ENCODE data around the gene ERMAP. TPM values are rescaled to one million over a fixed set of nuclear protein-coding genes. Genes with fewer than 3 reads are reported as not detected.
A peak's percentile ranks its signal among the peaks of the same experiment; 100 is the strongest.

ERMAP gene
- total and polyA plus RNA-seq, 2 donors = 5.0 to 5.7 TPM

DNA sequence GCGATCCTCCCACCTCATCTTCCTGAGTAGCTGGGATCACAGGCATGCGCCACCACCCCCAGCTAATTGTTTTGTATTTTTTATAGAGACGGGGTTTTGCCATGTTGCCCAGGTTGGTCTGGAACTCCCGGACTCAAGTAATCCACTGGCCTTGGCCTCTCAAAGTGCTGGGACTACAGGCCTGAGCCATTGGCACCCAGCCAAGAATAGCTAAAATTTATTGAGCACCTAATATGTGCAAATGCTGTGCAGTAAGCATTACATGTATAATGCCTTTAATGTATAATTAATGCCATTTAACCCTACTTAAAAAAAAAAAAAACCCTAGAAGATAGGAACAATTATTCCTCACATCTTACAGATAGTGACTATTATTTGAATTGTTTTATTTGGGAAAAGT, 72.3 kb downstream of the ERMAP start:
- no peak overlapping the region for H3K27ac ChIP-seq (ENCODE audit: low read depth in 1 of 2, low read length in 1 of 2)
- H3K4me3 ChIP-seq (ENCODE audit: low read length in 2 of 2) = no peak overlapping the region
- H3K27me3 ChIP-seq (ENCODE audit: control insufficient read depth in 2 of 2, insufficient read depth in 1 of 2, low read length in 1 of 2) = no peaks in the 10 kb centered on the region
- DNase-seq (ENCODE audit: low read depth in 6 of 9, low spot score in 9 of 9) = no peak
- no peaks in the 10 kb centered on the region for H3K9me3 ChIP-seq (ENCODE audit: control insufficient read depth in 2 of 2, insufficient read depth in 1 of 2, low read length in 1 of 2)
- WGBS = 97% methylated on average over 4 of the region's 4 CpGs
- H3K36me3 ChIP-seq (ENCODE audit: control insufficient read depth in 2 of 2, insufficient read depth in 2 of 2, low read length in 1 of 2) = no peaks in the 10 kb centered on the region
- no peaks in the 10 kb centered on the region for H3K4me1 ChIP-seq (ENCODE audit: control insufficient read depth in 2 of 2, insufficient read depth in 2 of 2, low read length in 2 of 2)

DNA sequence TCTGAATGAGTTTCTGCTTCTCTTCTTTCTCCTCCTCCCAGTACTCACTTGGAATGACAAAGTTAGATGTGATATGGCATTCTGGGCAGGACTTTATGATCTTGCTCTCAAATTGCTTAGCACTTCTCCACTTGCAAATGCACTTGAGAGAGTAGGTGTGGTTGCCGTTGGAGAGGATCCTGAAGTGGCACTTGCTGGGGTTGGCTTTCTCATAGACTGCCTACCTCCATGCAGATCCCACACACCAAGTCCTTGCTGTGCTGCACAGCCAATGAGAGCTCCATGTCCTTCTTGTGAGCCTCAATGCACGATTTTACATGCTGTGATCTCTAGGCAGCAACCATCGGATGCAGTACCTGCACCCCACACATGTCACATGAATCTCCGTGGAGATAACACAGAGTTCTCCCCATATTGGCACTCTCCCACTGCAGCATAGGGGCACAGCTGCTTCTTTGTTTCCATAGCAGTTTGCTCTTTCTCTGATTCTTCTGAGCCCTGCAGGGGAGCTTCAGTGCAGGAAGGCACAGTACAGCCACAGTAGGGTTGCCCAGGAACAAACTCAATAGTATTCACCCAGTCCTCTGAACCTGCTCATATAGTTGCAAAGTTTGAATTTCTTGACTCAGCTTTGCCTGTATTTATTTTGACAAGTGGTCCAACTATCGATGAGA, 74.7 kb downstream of the ERMAP start:
- Histone ChIP-seq H3K9me3 (ENCODE audit: control insufficient read depth in 2 of 2, insufficient read depth in 1 of 2, low read length in 1 of 2) (no peaks in the 10 kb centered on the region), H3K4me1 (ENCODE audit: control insufficient read depth in 2 of 2, insufficient read depth in 2 of 2, low read length in 2 of 2) (no peaks in the 10 kb centered on the region), H3K36me3 (ENCODE audit: control insufficient read depth in 2 of 2, insufficient read depth in 2 of 2, low read length in 1 of 2) (no peaks in the 10 kb centered on the region), H3K4me3 (ENCODE audit: low read length in 2 of 2) (no peak overlapping the region), H3K27me3 (ENCODE audit: control insufficient read depth in 2 of 2, insufficient read depth in 1 of 2, low read length in 1 of 2) (no peaks in the 10 kb centered on the region), H3K27ac (ENCODE audit: low read depth in 1 of 2, low read length in 1 of 2) (peak overlapping the region in 1 of 2 donors; percentile 36)
- WGBS = 80% methylated on average over 5 of the region's 5 CpGs
- DNase-seq (ENCODE audit: low read depth in 6 of 9, low spot score in 9 of 9) = peak in 1 of 9 donors; percentile 3

Other genes starting within 250 kb of the ERMAP start
- gene PPIH, start 158.7 kb upstream of the ERMAP start, total RNA-seq = 95.2 TPM
- 49.7 TPM for gene PPIH, start 158.7 kb upstream of the ERMAP start, polyA plus RNA-seq
- 564 TPM for gene YBX1, start 134.7 kb upstream of the ERMAP start, total RNA-seq
- gene YBX1, start 134.7 kb upstream of the ERMAP start, polyA plus RNA-seq = 497 TPM
- 2.2 TPM for gene CLDN19, start 76.9 kb upstream of the ERMAP start, total RNA-seq
- 0.62 TPM for gene CLDN19, start 76.9 kb upstream of the ERMAP start, polyA plus RNA-seq
- gene P3H1, start 50.1 kb upstream of the ERMAP start, total RNA-seq = 27.3 TPM
- 68.1 TPM for gene P3H1, start 50.1 kb upstream of the ERMAP start, polyA plus RNA-seq
- 4.0 TPM for gene C1orf50, start 49.9 kb upstream of the ERMAP start, total RNA-seq
- 4.0 TPM for gene C1orf50, start 49.9 kb upstream of the ERMAP start, polyA plus RNA-seq
- gene TMEM269, start 32.1 kb upstream of the ERMAP start, total RNA-seq = 0.05 TPM
- gene TMEM269, start 32.1 kb upstream of the ERMAP start, polyA plus RNA-seq = 0.32 TPM
- gene SVBP, start 275 bp downstream of the ERMAP start, total RNA-seq = 65.9 TPM
- gene SVBP, start 275 bp downstream of the ERMAP start, polyA plus RNA-seq = 65.1 TPM
- gene ZNF691, start 29.5 kb downstream of the ERMAP start, total RNA-seq = 12.5 TPM
- gene ZNF691, start 29.5 kb downstream of the ERMAP start, polyA plus RNA-seq = 18.7 TPM
- gene SLC2A1, start 141.7 kb downstream of the ERMAP start, total RNA-seq = 23.7 TPM
- 15.9 TPM for gene SLC2A1, start 141.7 kb downstream of the ERMAP start, polyA plus RNA-seq

Data from thymus (tissue), 11 donors.